ENCODE measurements around the gene NECTIN1. TPM values are rescaled to one million over a fixed set of nuclear protein-coding genes. Genes with fewer than 3 reads are reported as not detected.

Gene NECTIN1
- total RNA-seq, 1 donor from 2014 or later, result 10.4 TPM

- no peaks in the 10 kb centered on the region for H3K36me3 ChIP-seq
- no peaks in the 10 kb centered on the region for H3K27me3 ChIP-seq
- no peaks in the 10 kb centered on the region for H3K4me1 ChIP-seq
- intact Hi-C loops (cut with DNase I), result no loop called here
- ATAC-seq, result no peak
- TF ChIP-seq CTCF (IDR thresholded peaks at IDR 0.05), result no peak
- H3K9me3 ChIP-seq, result no peaks in the 10 kb centered on the region
- H3K27ac ChIP-seq, result no peak overlapping the region
- no peak for DNase-seq
- no peak overlapping the region for H3K4me3 ChIP-seq
Measured at GRCh38 chr11:119717839-119718534, 11.0 kb downstream of the NECTIN1 start.

DNA sequence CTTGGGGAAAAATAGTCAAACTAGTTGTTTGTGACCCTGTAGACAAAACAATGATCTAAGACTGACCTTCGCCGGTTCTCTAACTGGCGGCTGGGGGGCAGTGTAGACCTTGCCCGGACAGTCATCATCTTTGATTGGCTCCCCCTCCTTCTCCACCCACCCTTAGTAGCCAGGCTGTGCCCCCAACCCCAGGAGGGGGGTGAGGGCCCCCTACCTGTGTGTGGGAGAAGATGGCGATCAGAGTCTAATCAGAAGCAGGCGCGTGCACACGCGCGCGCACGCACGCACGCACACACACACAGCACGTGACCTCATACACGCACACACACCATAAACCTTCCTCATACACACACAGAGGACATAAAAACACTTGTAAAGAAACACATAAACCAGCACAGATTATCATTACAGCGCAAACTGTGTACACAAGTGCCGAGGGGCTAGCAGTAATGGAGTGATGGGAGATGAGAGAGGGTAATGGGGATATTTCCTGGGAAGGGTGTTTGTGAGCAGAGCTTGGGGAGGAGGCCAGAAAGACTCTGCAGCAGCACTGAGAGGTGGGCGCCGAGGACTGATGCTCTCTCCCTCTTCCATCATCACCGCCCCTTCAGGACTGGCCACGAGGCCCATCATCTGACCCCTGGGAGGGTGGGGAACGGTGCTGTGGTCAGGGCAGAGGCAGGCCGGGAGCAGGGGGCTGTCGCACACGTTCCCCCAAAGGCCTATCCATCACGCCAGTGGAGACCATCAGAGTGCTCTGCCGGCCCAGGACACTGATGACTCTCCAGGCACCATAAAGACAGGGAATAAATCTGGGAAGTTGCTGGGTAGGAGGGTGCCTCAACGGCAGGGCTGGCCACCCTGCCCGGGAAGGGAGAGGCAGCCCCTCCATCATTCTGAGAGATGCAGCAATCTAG is 12.2 kb downstream of the NECTIN1 start:
- no peak for DNase-seq

GRCh38 chr11:119714590-119714989 is 14.4 kb downstream of the NECTIN1 start:
- intact Hi-C loops (cut with DNase I), result no loop called here
- TF ChIP-seq CTCF (IDR thresholded peaks at IDR 0.05), result no peak
- Histone ChIP-seq H3K36me3 (no peaks in the 10 kb centered on the region), H3K27me3 (no peaks in the 10 kb centered on the region), H3K4me3 (no peak overlapping the region), H3K9me3 (no peaks in the 10 kb centered on the region), H3K27ac (no peak overlapping the region), H3K4me1 (no peaks in the 10 kb centered on the region)
- ATAC-seq (no peak), DNase-seq (no peak)

More for the DNA sequence above, 12.2 kb downstream of the NECTIN1 start:
- TF ChIP-seq CTCF (IDR thresholded peaks at IDR 0.05), result no peak
- no peak for ATAC-seq
- Histone ChIP-seq H3K36me3 (no peaks in the 10 kb centered on the region), H3K4me1 (no peaks in the 10 kb centered on the region), H3K9me3 (no peaks in the 10 kb centered on the region), H3K4me3 (no peak overlapping the region), H3K27me3 (no peaks in the 10 kb centered on the region), H3K27ac (no peak overlapping the region)
- intact Hi-C loops (cut with DNase I), result no loop called here

GRCh38 chr11:119714189-119714588 is 14.8 kb downstream of the NECTIN1 start:
- ATAC-seq (peak; percentile 4), DNase-seq (no peak)
- Histone ChIP-seq H3K36me3 (no peaks in the 10 kb centered on the region), H3K27me3 (no peaks in the 10 kb centered on the region), H3K4me3 (no peak overlapping the region), H3K4me1 (no peaks in the 10 kb centered on the region), H3K9me3 (no peaks in the 10 kb centered on the region), H3K27ac (no peak overlapping the region)
- intact Hi-C loops (cut with DNase I), result no loop called here
- no peak for TF ChIP-seq CTCF (IDR thresholded peaks at IDR 0.05)

DNA sequence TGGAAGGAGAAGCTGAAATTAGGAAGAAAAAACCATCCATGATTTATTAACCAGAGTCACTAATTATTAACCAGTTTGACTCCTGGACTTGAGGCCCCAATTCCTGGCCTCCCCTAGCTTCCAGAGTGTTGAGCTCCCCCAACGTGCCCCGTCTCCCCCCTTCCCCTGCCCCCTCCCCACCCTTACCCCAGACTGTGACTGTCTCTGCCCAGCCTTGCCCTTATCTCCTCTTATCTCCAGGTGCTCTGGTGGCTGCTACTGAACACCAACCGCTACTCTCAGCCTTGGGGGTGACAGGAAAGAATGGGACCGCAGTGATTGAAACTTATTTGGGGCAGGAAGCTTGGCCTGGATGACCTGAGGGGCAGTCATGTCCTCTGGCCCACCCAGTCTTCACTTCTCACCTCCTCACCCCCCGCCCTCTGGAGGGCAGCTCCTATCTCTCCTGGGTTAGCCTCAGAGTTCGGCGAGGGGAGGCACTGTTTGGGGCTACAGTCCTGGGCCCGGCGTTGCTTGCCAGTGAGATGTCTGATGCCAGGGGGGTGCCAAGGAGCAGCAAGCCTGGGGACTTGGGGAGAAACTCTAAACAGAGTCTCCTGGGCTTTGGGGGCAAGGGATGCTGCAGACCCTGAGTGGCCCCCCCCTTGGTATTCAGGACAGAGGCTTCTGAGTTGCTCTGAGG is 15.5 kb downstream of the NECTIN1 start:
- ATAC-seq, result no peak
- no peak for TF ChIP-seq CTCF (IDR thresholded peaks at IDR 0.05)
- H3K27ac ChIP-seq, result no peak overlapping the region
- H3K4me1 ChIP-seq, result no peaks in the 10 kb centered on the region
- no peaks in the 10 kb centered on the region for H3K27me3 ChIP-seq
- no peaks in the 10 kb centered on the region for H3K9me3 ChIP-seq
- no peaks in the 10 kb centered on the region for H3K36me3 ChIP-seq
- H3K4me3 ChIP-seq, result no peak overlapping the region
- intact Hi-C loops (cut with DNase I), result no loop called here
- no peak for DNase-seq
